SK-N-MC (cell line): ENCODE measurements around the gene HAGH.

ENCODE experiments used
- DNase-seq: peaks from one replicate; pipeline ENCODE4 v3.0.0-alpha.2; 2011; ENCODE audit warnings: low read depth, low spot score
- H3K27ac ChIP-seq: fragments of 200-600 bp; sonication (generic); 2 replicates; pipeline ENCODE4 v1.5.1; 2016; ENCODE audit warnings: mixed run types
- H3K36me3 ChIP-seq: fragments of 200-600 bp; sonication (generic); 2 replicates; pipeline ENCODE4 v1.6.1; 2017; ENCODE audit warnings: antibody characterized with exemption, low read length, mixed read lengths; ENCODE audit not compliant: insufficient read depth
- H3K4me3 ChIP-seq: fragments of 200-600 bp; sonication (generic); 2 replicates; pipeline ENCODE4 v1.5.1; 2016
- H3K9ac ChIP-seq: fragments of 200-600 bp; sonication (generic); 2 replicates; pipeline ENCODE4 v1.8.0; 2017; ENCODE audit warnings: mixed run types, mixed read lengths; ENCODE audit not compliant: insufficient read length
- H3K9me3 ChIP-seq: fragments of 200-600 bp; sonication (generic); 2 replicates; pipeline ENCODE4 v1.6.1; 2017; ENCODE audit warnings: low read depth, mild to moderate bottlenecking, antibody characterized with exemption, low read length, moderate library complexity, mixed read lengths
- EZH2 ChIP-seq: fragments of 200-600 bp; sonication (generic); IDR thresholded peaks from one replicate; pipeline ENCODE4 v1.6.1; 2017; ENCODE audit warnings: antibody characterized with exemption
- FOXP2 ChIP-seq: optimal IDR thresholded peaks from 2 replicates; pipeline ENCODE3; 2011; ENCODE audit warnings: mild to moderate bottlenecking, moderate library complexity; ENCODE audit not compliant: insufficient read depth; ENCODE audit errors: extremely low read length, control extremely low read depth
- POLR2AphosphoS5 ChIP-seq: IDR thresholded peaks from 2 replicates; pipeline ENCODE4 v1.6.1; 2012; ENCODE audit warnings: mild to moderate bottlenecking, low read depth, low read length, borderline replicate concordance

HAGH gene

DNA sequence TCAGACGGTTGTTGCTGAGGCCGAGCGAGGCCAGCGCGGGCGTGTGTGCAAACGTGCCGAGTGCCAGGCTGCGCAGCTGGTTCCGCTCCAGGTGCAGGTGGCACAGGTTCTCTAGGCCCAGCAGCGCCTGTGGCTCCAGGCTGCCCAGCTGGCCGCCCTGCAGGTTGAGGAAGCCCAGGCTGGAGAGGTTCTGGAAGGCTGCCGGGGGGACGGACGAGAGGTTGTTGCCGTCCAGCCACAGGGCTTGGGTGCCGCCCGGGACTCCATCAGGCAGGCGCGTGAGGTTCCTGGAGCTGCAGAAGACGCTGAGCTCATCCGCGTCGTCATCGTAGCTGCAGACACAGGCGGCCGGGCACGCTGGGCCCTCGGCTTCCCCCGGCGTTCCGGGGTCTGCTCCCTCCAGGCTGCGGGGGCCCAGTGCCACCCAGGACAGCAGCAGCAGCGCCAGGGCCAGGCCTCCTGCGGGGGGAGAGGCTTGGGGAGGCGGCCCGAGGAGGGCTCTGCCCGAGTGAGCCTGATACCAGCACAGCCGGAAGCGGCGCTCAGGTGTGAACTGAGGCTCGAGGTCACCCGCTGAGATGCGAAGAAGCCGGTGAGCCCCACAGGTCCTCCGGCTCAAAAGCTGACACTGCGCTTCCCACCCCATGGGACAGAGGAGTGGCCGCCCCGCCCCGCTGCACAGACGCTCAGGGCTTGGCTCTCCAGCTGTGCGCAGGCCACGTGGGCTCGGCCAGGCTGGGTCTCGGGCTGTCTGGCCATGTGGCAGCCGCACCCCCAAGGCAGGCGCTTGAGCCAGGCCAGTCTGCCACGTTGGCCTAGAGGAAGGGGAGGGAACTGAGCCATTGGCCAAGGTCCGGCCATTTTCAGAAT lies 34.4 kb downstream of the HAGH start:
- H3K36me3 ChIP-seq: no peaks in the 10 kb centered on the region; the same call in 1 of the 2 replicates
- H3K9me3 ChIP-seq: no peaks in the 10 kb centered on the region
- no peak overlapping the region for H3K27ac ChIP-seq
- no peak for DNase-seq
- H3K9ac ChIP-seq: no peak overlapping the region
- H3K4me3 ChIP-seq: no peak overlapping the region
- no peak for TF ChIP-seq POLR2AphosphoS5
- TF ChIP-seq EZH2: no peak
- TF ChIP-seq FOXP2: no peak

DNA sequence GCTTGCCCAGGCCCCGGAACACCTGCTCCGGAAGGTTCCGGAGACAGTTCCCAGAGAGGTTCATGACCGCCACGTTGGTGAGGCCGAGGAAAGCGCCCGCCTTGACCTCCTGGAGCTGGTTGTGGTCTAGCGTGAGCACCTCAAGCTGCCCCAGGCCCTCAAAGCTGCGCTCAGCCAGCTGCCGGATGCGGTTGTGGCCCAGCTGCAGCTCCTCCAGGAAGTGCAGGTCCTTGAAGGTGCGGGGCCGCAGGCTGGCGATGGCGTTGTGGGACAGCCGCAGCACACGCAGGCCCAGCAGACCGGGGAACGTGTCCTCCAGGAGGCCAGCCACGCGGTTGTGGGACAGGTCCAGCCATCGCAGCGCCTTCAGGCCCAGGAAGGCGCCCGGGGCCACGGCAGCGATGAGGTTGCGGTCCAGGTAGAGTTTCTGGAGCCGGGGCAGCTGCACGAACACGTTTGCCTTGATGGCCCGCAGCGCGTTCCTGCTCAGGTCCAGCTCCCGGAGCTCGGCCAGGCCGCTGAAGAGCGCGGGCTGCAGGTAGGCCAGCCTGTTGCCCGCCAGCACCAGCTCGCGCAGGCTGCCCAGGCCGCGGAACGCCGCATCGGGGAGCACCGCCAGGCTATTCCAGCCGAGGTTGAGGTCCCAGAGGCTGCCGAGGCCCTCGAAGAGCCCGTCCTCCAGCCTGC lies 35.2 kb downstream of the HAGH start:
- no peak for DNase-seq
- no peaks in the 10 kb centered on the region; the same call in 1 of the 2 replicates for H3K36me3 ChIP-seq
- TF ChIP-seq FOXP2 (no peak), EZH2 (no peak), POLR2AphosphoS5 (no peak)
- no peaks in the 10 kb centered on the region for H3K9me3 ChIP-seq
- no peak overlapping the region for H3K4me3 ChIP-seq
- H3K9ac ChIP-seq: no peak overlapping the region
- no peak overlapping the region for H3K27ac ChIP-seq

DNA sequence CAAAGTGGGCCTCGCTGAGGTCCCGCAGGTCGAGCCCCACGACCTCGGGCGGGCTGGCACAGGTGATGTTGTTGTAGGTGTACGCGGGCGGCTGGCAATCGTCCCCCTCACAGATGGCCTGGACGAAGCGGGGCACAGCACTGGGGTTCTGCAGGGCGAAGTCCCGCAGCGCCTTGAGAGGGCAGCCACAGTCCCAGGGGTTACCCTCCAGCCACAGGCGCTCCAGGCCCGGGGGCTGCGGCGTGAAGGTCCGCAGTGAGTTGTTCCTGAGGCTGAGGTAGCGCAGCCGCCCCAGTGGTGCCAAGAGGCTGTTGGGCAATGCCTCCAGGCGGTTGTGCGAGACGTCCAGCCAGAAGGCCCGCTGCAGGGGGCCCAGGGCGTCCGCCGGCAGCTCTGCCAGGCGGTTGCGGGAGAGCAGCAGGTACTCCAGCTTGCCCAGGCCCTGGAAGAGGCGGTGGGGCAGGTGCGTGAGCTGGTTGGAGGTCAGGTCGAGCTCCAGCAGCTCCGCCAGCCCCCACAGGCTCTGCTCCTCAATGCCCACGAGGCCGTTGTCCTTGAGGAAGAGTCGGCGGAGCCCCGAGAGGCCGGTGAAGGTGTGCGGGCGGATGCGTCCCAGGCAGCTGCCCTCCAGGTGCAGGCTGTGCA lies 35.9 kb downstream of the HAGH start:
- no peak for TF ChIP-seq EZH2
- no peak for TF ChIP-seq FOXP2
- TF ChIP-seq POLR2AphosphoS5: no peak
- DNase-seq: no peak
- H3K9ac ChIP-seq: no peak overlapping the region
- no peaks in the 10 kb centered on the region; the same call in 1 of the 2 replicates for H3K36me3 ChIP-seq
- no peak overlapping the region for H3K4me3 ChIP-seq
- no peaks in the 10 kb centered on the region for H3K9me3 ChIP-seq
- no peak overlapping the region for H3K27ac ChIP-seq

DNA sequence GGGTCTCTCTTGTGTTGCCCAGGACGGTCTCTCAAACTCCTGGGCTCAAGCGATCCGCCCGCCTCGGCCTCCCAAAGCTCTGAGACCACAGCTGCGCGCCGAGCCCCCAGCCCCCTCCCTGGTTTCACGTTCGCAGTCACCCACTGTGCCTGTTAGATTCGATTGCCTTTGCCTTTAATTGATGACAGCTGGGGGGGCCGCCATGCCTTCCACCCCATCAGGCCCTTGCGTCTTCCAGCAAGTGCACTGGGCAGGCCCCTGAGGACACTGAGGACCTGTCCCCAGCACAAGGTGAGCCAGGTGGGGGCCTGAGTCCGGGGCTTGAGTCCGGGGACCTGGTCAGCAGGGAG lies 36.4 kb downstream of the HAGH start:
- Histone ChIP-seq H3K36me3 (no peaks in the 10 kb centered on the region; the same call in 1 of the 2 replicates), H3K4me3 (no peak overlapping the region)

DNA sequence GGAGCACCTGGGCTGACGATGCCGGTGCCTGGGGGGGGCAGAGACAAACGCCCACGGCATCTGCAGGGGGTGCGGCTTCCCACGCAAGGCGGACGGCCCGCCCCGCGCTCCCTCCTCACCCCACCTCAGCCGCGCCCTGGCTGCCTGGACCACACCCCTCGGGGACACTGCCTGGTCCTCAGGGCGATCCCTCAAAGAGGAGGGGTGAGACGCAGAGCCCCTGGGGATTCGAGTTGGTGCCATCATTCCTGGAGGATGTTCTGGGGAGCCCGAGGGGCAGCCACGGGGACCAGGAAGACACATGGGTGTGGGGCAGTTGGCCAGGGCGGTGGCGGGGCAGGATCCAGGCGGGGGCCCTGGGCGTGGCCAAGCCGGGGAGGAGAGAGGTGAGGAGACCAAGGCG lies 37.0 kb downstream of the HAGH start:
- TF ChIP-seq EZH2: no peak
- no peak for TF ChIP-seq POLR2AphosphoS5
- no peak for TF ChIP-seq FOXP2
- Histone ChIP-seq H3K4me3 (no peak overlapping the region), H3K9me3 (no peaks in the 10 kb centered on the region), H3K27ac (no peak overlapping the region), H3K9ac (no peak overlapping the region), H3K36me3 (no peaks in the 10 kb centered on the region; the same call in 1 of the 2 replicates)
- DNase-seq: no peak

More for the DNA sequence above, 36.4 kb downstream of the HAGH start:
- DNase-seq: no peak
- TF ChIP-seq FOXP2 (no peak), POLR2AphosphoS5 (no peak), EZH2 (no peak)
- no peak overlapping the region for H3K27ac ChIP-seq
- no peaks in the 10 kb centered on the region for H3K9me3 ChIP-seq
- H3K9ac ChIP-seq: no peak overlapping the region

DNA sequence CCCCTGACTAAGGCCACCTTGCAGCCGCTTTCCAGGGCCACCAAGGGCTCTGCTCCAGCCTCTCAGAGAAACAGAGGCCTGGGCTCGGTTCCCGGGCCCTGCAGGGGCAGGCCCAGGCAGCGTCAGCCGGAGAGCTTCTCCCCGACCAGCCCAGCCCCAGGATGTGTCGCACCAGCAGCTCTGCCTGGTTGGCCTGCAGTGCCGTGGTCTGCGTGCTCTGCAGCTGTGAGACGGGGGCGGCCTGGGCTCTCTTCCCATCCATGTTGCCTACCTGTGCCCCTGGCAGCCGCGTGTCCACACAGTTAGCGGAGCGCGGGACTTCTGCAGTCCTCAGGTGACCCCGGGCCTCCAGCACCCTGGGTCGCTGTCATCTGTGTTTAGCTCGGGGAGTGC lies 37.9 kb downstream of the HAGH start:
- Histone ChIP-seq H3K36me3 (no peaks in the 10 kb centered on the region; the same call in 1 of the 2 replicates), H3K9me3 (no peaks in the 10 kb centered on the region), H3K4me3 (no peak overlapping the region), H3K27ac (no peak overlapping the region), H3K9ac (no peak overlapping the region)
- no peak for DNase-seq
- TF ChIP-seq EZH2 (no peak), POLR2AphosphoS5 (no peak), FOXP2 (no peak)

DNA sequence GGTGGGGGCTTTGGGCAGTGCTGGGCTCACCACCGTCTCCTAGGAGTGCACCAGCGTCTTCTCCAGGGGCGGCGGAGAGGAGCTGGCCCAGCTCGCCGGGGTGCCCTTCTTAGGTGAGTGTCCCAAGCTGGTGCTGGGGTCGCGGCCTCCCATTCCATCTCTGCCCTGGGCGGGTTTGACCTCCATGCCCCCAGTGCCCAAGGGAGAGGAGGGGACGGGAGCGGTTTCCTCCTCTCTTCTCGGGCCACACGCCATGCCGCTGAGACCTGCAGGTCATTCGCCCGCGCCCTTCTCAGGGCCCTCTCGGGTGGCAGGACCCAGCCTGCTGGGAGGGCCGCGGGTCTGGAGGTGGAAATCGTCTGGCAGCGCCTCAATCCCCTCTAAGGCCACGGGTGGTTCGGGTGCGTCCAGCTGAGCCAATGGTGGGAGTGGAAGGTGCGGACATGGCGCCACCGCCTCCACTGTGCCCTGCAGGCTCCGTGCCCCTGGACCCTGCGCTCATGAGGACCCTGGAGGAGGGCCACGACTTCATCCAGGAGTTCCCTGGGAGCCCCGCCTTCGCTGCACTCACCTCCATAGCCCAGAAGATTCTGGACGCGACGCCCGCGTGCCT lies 38.4 kb downstream of the HAGH start:
- H3K27ac ChIP-seq: no peak overlapping the region
- no peaks in the 10 kb centered on the region for H3K9me3 ChIP-seq
- no peaks in the 10 kb centered on the region; the same call in 1 of the 2 replicates for H3K36me3 ChIP-seq
- TF ChIP-seq FOXP2: no peak
- no peak for TF ChIP-seq POLR2AphosphoS5
- TF ChIP-seq EZH2: no peak
- no peak for DNase-seq
- no peak overlapping the region for H3K9ac ChIP-seq
- H3K4me3 ChIP-seq: no peak overlapping the region
